Hair follicular keratinocyte (primary cell): ENCODE data around the gene RPL5. TPM values are rescaled to one million over a fixed set of nuclear protein-coding genes. Genes with fewer than 3 reads are reported as not detected.

ENCODE experiments used
- total RNA-seq: library from RNA; depleted of rRNA; stranded (reverse); fragments of >200 nt; gene quantifications from 2 replicates; pipeline ENCODE4 v1.2.3, GENCODE V29; 2015

RPL5 gene
- 1,909 and 2,172 TPM in 2 replicates for total RNA-seq

DNA sequence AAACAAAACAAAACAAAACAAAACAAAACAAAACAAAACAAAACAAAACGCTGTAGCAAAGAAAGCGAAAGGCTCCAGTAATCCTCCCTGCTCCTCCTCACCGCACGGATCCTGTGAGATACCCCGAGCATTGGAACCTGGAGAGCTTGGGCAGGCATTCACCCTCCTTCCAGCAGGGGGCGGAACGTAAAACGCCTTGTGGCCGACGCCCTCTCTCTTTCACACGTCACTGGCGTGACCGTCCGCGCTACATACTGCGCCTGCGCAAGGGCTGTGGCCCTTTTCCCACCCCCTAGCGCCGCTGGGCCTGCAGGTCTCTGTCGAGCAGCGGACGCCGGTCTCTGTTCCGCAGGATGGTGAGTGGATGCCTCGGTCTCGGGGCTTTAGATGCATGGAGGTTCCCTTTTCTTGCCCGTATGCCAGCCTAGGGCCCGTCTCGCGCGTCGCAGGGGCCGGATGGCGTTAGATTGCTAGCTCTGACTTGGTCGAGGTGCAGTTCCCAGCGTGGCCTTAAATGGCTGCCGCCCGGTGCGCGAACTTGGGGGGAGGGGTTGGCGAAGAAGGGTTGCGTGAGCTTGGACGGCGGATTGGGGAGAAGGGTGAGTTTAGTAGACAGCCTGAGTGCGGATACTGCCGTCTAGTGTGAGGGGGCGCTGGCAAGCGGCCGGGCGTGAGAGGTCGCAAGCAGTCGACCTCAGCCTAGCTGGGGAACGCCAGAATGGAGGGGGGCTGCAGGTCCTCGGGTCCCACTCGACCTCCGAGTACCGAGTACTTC, at the start of gene RPL5:
TSS of gene RPL5 (plus strand) at position 279 of the 775 bp plus-strand sequence. CDS start at position 354, 75 bp downstream.

DNA sequence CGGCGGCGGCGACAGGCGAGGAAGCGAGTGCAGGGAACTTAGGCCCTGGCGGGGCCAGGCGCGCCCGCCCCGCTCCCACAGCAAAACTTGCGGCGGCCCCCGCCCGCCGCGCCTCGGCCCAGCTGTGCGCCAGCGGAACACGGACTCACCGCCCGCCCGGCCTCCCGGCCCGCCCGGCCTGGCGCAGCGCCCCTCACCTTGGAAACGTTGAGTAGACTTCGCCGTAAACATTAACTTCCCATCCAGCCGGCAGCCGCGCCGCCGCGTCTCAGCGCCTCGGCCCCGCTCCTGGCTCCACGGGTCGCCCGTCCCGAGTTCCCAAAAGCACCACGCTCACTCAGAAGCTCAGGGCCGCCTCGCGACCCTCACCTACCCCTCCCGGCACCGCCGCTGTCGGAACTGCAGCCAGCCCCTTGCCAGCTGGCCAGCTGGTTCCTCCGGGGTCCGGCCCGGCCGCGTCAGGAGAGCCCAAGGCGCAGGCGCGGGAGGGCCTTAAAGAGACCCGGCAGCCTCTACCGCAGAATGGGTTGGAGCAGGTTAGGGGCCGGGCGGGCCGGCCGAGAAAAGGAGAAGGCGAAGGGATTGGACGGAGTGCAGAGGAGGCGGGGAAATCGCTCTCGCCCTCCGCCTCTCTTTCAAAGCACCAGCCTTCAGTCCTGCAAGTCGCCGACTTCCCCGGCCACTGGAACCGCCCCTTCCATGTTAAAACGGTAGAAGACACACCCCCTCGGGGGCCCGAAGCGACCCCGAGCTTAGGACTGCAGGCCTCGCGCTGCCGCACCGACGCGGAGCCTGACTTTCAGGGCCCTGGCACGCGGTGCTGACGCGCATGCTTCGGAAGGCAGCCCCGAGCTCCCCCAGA, 47.0 kb upstream of the RPL5 start, which contains the start of gene EVI5:
TSS of gene EVI5 (minus strand) at position 470 of the 862 bp plus-strand sequence. CDS start 48,562 bp downstream, outside the sequence.

Other genes starting within 250 kb of the RPL5 start
- gene EVI5, start 46.9 kb upstream of the RPL5 start, total RNA-seq, result 10.3 and 12.9 TPM in 2 replicates
- gene DIPK1A, start 129.4 kb downstream of the RPL5 start, total RNA-seq, result 9.8 and 10.2 TPM in 2 replicates
- gene MTF2, start 247.2 kb downstream of the RPL5 start, total RNA-seq, result 9.8 and 12.8 TPM in 2 replicates